ENCODE data around the gene PCID2. TPM values are rescaled to one million over a fixed set of nuclear protein-coding genes. Genes with fewer than 3 reads are reported as not detected.

Gene PCID2
- total RNA-seq, 1 experiment from 2014 or later = 68.1 TPM

- no peak for DNase-seq (ENCODE audit: low spot score)
These were observed 58.5 kb downstream of the PCID2 start for GRCh38 chr13:113149711-113150549.

DNA sequence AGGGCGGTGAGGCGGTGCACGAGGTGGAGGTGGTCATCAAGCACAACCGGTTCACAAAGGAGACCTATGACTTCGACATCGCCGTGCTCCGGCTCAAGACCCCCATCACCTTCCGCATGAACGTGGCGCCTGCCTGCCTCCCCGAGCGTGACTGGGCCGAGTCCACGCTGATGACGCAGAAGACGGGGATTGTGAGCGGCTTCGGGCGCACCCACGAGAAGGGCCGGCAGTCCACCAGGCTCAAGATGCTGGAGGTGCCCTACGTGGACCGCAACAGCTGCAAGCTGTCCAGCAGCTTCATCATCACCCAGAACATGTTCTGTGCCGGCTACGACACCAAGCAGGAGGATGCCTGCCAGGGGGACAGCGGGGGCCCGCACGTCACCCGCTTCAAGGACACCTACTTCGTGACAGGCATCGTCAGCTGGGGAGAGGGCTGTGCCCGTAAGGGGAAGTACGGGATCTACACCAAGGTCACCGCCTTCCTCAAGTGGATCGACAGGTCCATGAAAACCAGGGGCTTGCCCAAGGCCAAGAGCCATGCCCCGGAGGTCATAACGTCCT lies 59.4 kb downstream of the PCID2 start:
- no peak for DNase-seq (ENCODE audit: low spot score)

DNA sequence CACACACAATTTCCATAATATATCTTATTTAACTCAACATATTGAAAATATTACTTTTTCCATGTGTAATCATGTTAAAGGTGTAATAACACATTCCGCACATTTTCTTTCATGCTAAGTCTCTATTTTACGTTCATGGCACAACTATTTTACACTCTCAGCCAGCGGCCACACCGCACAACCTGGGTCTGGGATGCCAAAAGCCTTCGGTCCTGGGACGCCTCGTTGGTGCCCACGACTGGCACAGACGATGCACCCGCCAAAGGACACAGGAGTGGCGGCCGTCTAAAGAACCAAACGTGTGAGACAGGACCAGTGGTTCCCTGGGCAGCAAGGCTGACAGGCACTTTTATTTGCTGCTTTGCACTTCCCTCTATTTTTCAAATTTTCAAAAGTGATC lies 60.1 kb downstream of the PCID2 start:
- DNase-seq (ENCODE audit: low spot score) = no peak

DNA sequence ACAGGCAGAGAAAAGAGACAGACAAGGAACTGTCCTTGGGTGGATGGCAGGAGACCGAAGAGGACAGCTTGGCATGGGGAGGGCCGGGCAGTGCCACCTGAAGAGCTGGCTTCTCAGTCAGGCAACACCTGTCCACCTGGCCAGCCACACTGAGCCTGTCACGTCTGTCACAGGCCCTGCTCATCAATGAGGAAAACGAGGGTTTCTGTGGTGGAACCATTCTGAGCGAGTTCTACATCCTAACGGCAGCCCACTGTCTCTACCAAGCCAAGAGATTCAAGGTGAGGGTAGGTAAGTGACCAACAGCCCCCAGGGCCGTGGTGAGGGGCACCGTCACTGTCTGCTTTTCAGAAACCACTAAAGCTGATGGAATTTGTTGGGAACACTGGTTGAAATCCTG lies 61.3 kb downstream of the PCID2 start:
- DNase-seq (ENCODE audit: low spot score) = no peak

DNA sequence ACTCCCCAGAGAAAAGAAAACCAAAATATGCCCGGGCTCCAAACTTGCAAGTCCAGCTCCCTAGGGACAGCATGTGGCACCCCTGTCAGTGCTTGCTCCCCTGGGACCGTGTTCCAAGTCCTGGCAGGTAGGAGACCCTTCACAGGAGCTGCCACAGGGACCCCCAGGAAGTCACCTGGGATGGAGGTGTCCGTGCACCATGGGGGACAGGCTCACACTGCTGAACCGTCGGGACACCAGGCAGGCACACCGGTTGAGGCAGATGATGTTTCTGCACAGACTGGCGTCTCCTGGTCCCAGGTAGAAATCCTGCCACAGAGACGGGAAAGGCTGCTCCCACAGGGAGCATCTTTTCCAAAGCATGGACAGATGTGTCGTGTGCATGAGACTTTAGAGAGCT lies 61.7 kb downstream of the PCID2 start:
- no peak for DNase-seq (ENCODE audit: low spot score)

GRCh38 chr13:113145911-113146598 lies 62.4 kb downstream of the PCID2 start:
- DNase-seq (ENCODE audit: low spot score) = no peak

DNA sequence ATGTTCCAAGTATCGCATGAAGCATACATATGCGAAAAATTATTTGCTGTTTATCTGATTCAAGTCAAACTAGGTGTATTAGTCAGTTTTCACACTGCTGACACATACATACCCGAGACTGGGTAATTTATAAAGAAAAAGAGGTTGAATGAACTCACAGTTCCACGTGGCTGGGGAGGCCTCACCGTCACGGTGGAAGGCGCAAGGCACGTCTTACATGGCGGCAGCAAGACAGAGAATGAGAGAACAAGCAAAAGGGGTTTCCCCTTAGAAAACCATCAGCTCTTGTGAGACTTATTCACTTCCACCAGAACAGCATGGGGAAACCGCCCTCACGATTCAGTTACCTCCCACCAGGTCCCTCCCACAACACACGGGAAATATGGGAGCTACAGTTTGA lies 63.0 kb downstream of the PCID2 start:
- DNase-seq (ENCODE audit: low spot score) = no peak

DNA sequence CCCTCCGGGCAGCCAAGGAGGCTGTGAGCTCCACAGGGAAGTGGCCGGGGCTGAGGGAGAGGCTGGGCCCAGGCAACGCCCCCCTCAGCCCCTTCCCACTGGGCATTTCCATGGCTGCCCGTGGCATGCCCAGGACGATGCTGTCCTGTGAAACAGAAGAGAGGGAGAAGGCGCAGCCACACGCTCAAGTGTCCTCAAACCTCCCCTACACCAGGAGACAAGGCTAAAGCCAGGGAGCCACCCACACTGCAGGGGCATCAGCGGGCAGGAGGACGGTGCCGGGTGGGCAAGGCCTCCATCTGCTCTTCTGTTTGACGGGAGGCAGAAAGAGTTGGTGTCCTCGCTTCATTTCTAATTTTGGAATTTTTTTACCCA lies 64.2 kb downstream of the PCID2 start:
- DNase-seq (ENCODE audit: low spot score) = no peak

DNA sequence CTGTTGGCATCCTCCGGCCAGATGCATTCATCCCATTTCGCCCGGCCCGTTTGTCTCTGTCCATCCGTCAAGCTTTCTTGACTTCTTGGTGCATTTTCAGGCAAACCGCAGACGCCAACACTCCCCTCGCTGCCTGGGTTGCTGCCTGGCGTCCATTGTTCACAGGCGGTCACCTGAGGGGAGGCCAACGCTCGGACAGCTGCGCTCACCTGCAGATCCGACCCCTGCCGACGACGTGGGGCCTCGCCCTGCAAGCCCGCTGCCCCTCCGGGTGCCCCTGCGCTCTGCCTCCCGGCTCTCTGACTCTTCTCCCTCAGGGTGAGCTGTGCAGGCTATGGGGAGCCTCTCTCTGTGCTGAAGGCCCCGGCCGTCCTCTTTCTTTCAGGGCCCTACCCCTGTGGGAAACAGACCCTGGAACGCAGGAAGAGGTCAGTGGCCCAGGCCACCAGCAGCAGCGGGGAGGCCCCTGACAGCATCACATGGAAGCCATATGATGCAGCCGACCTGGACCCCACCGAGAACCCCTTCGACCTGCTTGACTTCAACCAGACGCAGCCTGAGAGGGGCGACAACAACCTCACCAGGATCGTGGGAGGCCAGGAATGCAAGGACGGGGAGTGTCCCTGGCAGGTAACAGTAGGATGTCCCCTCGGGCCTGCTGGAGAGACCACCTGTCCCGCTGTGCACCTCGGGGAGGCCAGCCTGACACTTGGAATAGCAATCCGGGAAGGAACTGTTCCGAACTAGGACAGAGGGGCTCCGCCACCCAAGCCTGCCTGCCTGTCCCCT lies 64.8 kb downstream of the PCID2 start:
- no peak for DNase-seq (ENCODE audit: low spot score)

DNA sequence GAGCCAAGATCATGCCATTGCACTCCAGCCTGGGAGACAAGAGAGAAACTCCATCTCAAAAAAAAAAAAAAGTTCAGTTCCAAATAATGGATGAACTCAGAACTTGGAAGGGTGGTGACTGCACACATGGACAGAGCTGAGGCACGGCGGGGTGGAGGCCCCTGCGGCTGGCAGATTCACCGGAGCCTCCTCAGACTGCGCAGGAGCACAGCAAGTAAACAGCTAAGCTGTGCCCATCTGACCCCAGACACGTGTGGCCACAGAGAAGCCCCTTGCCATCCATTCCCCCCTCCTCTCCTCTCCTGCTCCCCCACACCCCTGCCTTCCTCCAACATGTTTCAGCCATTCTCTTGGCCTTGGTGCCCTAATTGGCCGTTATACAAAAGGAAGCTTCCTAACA lies 65.6 kb downstream of the PCID2 start:
- DNase-seq (ENCODE audit: low spot score) = no peak

- no peak for DNase-seq (ENCODE audit: low spot score)
These were observed 66.9 kb downstream of the PCID2 start for GRCh38 chr13:113141601-113141970.

GRCh38 chr13:113140677-113141600 lies 67.5 kb downstream of the PCID2 start:
- DNase-seq (ENCODE audit: low spot score) = no peak

DNA sequence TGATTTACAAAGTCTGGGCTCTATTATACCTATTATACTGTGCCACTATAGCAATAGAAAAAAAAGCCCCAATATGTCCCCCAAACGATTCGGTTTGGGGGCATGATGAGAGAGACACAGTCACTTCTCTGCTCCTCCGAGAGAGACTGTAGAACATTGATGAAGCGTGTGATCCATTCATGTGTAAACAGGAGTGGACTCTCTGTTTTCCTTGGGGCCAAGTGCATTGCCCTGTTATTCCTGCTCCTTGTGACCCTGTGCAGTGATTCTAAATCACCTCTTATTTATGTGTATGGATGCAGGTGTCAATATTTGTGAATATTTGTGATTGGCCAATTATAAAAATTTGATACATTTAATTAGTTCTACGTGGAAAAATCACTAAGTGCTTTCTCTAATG lies 68.9 kb downstream of the PCID2 start:
- DNase-seq (ENCODE audit: low spot score) = no peak

GRCh38 chr13:113138792-113139551 lies 69.5 kb downstream of the PCID2 start:
- DNase-seq (ENCODE audit: low spot score) = no peak

- no peak for DNase-seq (ENCODE audit: low spot score)
These were observed 70.7 kb downstream of the PCID2 start for GRCh38 chr13:113137691-113138298.

DNA sequence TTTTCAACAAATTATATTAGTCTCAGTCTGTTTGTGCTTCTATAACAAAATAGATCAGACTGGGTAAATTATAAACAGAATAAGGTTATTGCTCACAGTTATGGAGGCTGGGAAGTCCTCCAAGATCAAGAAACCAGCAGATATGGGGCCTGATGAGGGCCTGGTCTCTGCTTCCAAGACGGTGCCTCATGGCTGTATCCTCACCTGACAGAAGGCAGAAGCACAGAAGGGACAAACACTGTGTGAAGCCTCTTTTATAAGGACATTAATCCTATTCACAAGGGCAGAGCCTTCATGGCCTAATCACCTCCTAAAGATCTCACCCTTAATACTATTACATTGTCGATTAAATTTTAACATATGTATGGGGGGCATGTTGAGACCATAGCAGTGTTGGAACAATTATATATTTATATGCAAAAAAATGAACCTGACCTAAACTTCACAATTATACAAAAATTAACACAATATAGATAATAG lies 73.1 kb downstream of the PCID2 start:
- DNase-seq (ENCODE audit: low spot score) = no peak

DNA sequence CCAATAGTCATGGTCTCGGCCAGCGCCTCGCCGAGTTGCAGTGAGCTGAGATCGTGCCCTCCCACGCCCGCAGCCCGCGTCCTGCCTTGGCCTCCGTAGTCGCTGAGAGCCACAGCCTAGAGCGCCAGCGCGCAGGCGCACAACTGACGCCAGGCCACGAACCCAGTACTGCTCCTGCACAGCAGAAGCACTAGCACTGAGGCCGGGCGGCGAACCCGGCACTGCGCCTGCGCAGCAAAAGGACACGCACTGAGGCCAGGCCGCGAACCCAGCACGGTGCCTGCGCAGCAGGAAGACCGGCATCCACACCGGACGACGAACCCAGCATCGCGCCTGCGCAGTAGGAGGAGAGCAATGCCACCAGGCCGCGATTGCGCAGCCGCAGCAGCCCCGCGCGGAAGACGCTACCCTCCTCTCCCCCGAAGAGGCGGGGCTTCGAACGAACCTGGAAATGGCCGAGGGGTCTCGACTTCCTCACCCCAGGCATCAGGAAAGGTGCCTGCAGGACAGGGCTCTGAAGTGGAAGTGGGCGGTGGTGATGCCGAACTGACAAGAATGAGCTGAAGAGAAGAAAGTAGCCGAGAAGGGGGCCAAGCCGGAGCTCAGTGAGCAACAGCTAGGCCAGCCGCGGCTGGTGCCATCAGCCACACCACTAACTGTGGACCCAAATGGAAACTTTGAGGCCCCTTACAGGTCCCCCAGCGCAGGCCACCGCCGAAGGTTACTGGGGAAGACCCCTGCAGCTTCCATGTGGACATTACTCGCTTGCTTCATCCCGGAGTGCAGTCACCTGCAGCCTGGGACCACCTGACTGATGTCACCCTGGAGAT lies 78.3 kb downstream of the PCID2 start:
- no peak for DNase-seq (ENCODE audit: low spot score)

DNA sequence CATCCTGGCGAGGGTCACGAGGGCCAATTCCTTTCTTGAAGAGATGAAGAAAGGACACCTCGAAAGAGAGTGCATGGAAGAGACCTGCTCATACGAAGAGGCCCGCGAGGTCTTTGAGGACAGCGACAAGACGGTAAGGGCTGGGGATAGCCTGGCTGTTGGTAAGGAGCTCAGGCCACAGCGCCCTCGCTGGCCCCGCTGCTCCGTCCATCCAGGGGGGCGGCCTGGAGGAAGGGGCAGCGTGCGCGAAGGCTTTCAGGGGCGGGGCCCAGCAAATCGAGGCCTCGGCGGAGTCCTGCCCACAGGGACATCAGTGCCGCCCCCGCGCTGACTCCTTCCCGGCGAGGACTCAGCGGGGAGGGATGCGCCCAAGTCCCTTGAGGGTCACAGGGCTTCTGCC lies 79.0 kb downstream of the PCID2 start:
- DNase-seq (ENCODE audit: low spot score) = no peak

Measured in H4 (cell line).